RWPE1 (cell line): ENCODE measurements around the gene PSMG1.
"Not testable (repeated sequence)": the region's sequence is repeated elsewhere in the genome, so short reads cannot be mapped to it uniquely, and the experiment has no call there.

Source experiments
- CTCF ChIA-PET: fragments of 350-600 bp; sonication (Branson Sonifier 250); formaldehyde crosslinking; extraction: SDS; loops from one replicate; lab custom pipeline; 2021; lab: Yijun Ruan, JAX
- POLR2A ChIA-PET: fragments of 400-600 bp; formaldehyde crosslinking; extraction: SDS; loops from one replicate; lab custom pipeline; 2020; ENCODE audit warnings: antibody characterized with exemption; ENCODE audit not compliant: low non-redundant PET; lab: Yijun Ruan, JAX
- DNase-seq: peaks from one replicate; pipeline ENCODE4 v3.0.0; 2012; ENCODE audit warnings: low spot score
- H3K27ac ChIP-seq: fragments of 450-650 bp; 2 replicates; pipeline ENCODE4 v1.5.1; 2017
- TF ChIP-seq, protein P1 (sequence below): fragments of 450-650 bp; conservative IDR thresholded peaks from 2 replicates; pipeline ENCODE4 v1.5.1; 2017; ENCODE audit warnings: low read depth, mild to moderate bottlenecking

The PSMG1 gene

DNA sequence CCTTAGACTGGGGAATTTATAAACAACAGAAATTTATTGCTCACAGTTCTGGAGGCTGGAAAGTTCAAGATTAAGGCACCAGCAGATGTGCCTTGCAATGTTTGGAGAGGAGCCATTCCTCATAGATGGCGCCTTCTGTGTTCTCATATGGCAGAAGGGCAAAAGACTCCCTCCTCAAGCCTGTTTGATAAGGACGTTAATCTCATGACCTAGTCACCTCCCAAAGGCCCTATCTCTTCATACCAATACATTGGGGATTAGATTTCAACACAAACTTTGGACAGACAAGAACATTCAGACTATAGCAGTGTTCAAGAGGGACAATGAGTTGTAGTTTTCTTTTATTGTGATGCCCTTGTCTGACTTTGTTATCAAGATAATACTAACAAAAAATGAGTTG is 34.3 kb downstream of the PSMG1 start:
- ChIA-PET POLR2A (no interaction called here), CTCF (no interaction called here)
- TF ChIP-seq, protein P1, sequence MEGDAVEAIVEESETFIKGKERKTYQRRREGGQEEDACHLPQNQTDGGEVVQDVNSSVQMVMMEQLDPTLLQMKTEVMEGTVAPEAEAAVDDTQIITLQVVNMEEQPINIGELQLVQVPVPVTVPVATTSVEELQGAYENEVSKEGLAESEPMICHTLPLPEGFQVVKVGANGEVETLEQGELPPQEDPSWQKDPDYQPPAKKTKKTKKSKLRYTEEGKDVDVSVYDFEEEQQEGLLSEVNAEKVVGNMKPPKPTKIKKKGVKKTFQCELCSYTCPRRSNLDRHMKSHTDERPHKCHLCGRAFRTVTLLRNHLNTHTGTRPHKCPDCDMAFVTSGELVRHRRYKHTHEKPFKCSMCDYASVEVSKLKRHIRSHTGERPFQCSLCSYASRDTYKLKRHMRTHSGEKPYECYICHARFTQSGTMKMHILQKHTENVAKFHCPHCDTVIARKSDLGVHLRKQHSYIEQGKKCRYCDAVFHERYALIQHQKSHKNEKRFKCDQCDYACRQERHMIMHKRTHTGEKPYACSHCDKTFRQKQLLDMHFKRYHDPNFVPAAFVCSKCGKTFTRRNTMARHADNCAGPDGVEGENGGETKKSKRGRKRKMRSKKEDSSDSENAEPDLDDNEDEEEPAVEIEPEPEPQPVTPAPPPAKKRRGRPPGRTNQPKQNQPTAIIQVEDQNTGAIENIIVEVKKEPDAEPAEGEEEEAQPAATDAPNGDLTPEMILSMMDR, result no peak
- no peak for DNase-seq
- no peak overlapping the region for H3K27ac ChIP-seq

DNA sequence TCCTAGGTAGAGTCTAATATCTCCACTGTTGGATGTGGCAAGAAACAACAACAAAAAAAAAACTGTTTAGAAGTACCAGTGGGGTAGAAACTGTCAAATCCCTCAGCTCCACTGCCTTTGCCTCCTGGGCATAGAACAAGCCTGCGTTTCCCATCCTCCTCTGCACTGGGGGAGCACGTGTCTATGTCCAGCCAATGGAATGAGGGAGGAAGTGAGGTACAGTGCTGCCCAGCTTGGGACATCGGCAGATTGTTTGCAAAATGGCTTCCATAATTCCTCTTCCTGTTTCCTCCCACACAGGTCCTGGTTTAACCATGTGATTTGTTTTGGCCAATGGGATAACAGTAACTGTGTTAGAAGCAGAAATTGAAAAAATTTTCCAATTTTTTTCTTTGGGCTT is 39.1 kb downstream of the PSMG1 start:
- CTCF ChIA-PET, result interaction anchor here (0.6 kb wide), 1 partner anchor 9 kb away, joined by 3 read pairs; no protein-coding TSS in a partner anchor

DNA sequence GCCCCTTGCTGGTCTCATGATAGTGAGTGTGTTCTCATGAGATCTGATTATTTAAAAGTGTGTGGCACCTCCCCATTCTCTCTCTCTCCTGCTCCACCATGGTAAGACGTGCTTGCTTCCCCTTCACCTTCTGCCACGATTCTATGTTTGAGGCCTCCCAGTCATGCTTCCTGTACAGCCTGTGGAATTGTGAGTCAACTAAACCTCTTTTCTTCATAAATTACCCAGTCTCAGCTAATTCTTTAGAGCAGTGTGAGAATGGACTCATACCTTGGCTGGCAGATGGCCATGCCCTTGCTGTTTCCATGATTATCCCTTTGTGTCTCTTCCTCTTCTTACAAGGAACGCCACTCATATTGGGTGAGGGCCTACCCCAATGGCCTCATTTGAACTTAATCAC is 40.3 kb downstream of the PSMG1 start:
- no peak overlapping the region for H3K27ac ChIP-seq
- ChIA-PET POLR2A (no interaction called here), CTCF (no interaction called here)
- TF ChIP-seq, protein P1, result no peak
- no peak for DNase-seq

More for the DNA sequence above, 39.1 kb downstream of the PSMG1 start:
- TF ChIP-seq, protein P1, result no peak
- POLR2A ChIA-PET, result no interaction called here
- no peak overlapping the region for H3K27ac ChIP-seq
- DNase-seq, result no peak

DNA sequence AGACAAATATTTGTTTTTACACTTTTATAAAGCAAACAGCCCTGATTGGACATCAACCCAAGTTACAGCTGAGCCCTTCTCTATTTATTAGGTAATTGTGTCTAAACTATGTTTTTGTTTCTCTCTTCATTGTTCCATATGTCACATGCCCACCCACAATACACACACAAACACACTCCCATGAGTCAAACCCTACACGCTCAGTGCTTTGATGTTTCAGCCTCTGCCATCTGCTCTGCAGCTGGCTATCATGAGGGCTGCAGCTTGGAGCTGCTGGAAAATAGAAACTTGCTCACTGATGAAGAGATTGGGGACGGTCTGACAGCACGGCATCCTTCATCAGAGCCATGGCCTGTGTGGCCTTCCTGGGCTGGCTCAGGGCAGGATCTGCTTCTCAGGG is 41.7 kb downstream of the PSMG1 start:
- DNase-seq, result no peak
- no peak overlapping the region for H3K27ac ChIP-seq
- ChIA-PET CTCF (interaction anchor here (0.7 kb wide), 1 partner anchor 338 kb away, joined by 3 read pairs; no protein-coding TSS in a partner anchor), POLR2A (no interaction called here)
- TF ChIP-seq, protein P1, result no peak

DNA sequence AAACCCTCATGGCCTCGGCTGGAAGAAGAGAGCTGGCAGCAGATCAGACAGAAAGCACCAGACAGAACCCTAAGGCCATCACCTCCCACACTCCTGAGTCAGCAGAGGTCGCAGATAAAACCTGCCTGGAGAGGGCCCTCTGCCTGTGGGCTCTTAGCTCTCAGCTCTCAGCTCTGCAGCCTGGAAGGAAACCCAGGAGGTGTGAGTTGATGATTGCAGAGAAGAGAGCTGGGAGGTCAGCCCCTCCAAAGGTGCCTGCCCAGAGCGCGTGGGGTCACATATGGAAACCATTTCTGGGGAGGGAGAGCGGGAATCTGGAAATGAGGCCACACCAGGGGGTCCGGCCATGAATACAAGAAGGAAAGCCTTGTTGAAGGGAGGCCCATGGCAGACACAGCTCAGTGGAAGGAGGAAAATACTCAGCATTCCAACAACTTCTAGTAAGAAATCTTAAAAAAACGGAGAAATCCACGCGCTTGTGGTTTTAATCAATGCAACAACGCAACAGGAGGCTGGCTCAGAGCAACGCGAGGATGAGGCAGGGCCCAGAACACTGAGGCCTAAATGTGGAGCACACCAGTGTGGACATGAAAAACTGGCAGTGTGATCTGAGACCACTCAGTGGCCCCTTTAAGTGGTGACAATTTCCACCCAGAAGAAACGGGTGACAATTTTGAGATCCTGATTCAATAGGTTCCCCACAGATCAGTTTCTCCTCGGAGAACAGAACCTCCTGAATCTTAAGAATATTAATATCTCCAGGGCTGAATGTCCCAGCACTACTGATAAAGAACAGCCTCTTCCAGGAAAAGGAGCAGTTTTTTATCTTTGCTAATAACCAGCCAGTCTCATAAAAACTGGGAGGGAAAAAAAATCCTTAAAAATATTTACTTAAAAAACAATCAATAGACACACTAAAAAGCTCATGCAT is 45.7 kb downstream of the PSMG1 start:
- peak; percentile 63 for DNase-seq
- POLR2A ChIA-PET, result no interaction called here
- CTCF ChIA-PET, result interaction anchor here (0.5 to 1.9 kb wide), 20 partner anchors 12 to 794 kb away, joined by 3 to 17 read pairs (median 4); no protein-coding TSS in a partner anchor
- TF ChIP-seq, protein P1, result no peak
- peak overlapping the region; percentile 56 for H3K27ac ChIP-seq

DNA sequence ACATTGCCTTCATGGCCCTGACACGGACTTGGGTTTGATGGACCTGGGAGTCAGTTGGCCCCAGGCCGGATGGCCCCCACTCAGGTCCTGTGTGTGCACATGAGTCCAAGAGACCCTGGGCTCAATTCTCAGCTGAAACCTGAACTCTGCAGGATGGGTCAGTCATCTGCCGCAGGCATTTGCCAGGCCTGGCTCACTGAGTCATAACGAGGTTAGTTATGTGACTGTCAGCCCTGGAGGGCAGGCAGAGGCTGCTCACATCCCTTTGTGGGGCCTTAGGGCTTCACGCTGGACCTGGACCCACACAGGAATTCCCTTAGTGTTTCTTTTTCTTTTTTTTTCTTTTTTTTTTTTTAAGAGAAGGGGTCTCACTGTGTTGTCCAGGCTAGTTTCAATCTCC is 46.5 kb downstream of the PSMG1 start:
- TF ChIP-seq, protein P1, result no peak
- ChIA-PET POLR2A (no interaction called here), CTCF (interaction anchor here (0.6 to 1.9 kb wide), 7 partner anchors 13 to 627 kb away, joined by 3 to 5 read pairs (median 4); no protein-coding TSS in a partner anchor)
- H3K27ac ChIP-seq, result peak overlapping the region; percentile 56
- peak; percentile 69 for DNase-seq

DNA sequence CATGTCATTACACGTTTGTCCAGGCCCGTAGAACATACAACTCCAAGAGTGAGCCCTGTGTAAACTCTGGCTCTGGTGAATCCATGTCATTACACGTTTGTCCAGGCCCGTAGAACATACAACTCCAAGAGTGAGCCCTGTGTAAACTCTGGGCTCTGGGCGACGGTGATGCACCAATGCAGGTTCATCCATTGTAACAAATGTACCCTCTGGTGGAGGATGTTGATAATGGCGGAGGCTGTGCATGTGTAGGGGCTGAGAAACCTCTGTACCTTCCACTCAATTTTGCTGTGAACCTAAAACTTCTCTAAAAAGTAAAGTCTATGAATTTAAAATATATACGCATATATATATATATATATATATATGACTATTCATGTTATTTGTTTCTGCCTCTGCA is 47.1 kb downstream of the PSMG1 start:
- H3K27ac ChIP-seq, result 0 out of 2 replicates have a peak overlapping the region, but pooled peaks have one; percentile 56
- CTCF ChIA-PET, result interaction anchor here (0.7 to 1.9 kb wide), 3 partner anchors 12 to 626 kb away, joined by 3 to 5 read pairs (median 3); no protein-coding TSS in a partner anchor
- DNase-seq, POLR2A ChIA-PET: not testable (repeated sequence)
